Neural cell (in vitro differentiated cells): ENCODE data around the gene NUP107. TPM values are rescaled to one million over a fixed set of nuclear protein-coding genes. Genes with fewer than 3 reads are reported as not detected.
A peak's percentile ranks its signal among the peaks of the same experiment; 100 is the strongest.
"Not testable (repeated sequence)": the region's sequence is repeated elsewhere in the genome, so short reads cannot be mapped to it uniquely, and the experiment has no call there.

Experiments
- H2AFZ ChIP-seq: fragments of 200-600, 300-800 bp; sonication (generic), shearing (Covaris generic); 2 replicates; pipeline ENCODE4 v1.6.0; 2014; ENCODE audit warnings: low read depth, mild to moderate bottlenecking, antibody characterized with exemption, low read length, moderate library complexity
- H3F3A ChIP-seq: fragments of 200-600 bp; shearing (Covaris generic); 2 replicates; pipeline ENCODE4 v1.6.1; 2016; ENCODE audit warnings: mild to moderate bottlenecking, moderate library complexity, mixed read lengths, antibody characterized with exemption, low read length; ENCODE audit not compliant: insufficient read depth, poor library complexity, severe bottlenecking
- H3K27ac ChIP-seq: fragments of 200-600, 300-800 bp; sonication (generic), shearing (Covaris generic); 2 replicates; pipeline ENCODE4 v1.5.1; 2014; ENCODE audit warnings: mild to moderate bottlenecking, low read length, moderate library complexity
- H3K27me3 ChIP-seq: fragments of 300-800, 200-600 bp; sonication (generic), shearing (Covaris generic); 2 replicates; pipeline ENCODE4 v1.6.0; 2014; ENCODE audit warnings: mild to moderate bottlenecking, low read depth, low read length, moderate library complexity; ENCODE audit not compliant: insufficient read depth
- H3K36me3 ChIP-seq: fragments of 300-800, 200-600 bp; sonication (generic), shearing (Covaris generic); 2 replicates; pipeline ENCODE4 v1.5.1; 2014; ENCODE audit warnings: mild to moderate bottlenecking, antibody characterized with exemption, low read length, moderate library complexity; ENCODE audit not compliant: insufficient read depth
- H3K4me2 ChIP-seq: fragments of 300-800, 200-600 bp; sonication (generic), shearing (Covaris generic); 2 replicates; pipeline ENCODE4 v1.6.0; 2014; ENCODE audit warnings: mild to moderate bottlenecking, low read length
- H3K4me3 ChIP-seq: fragments of 300-800, 200-600 bp; sonication (generic), shearing (Covaris generic); 2 replicates; pipeline ENCODE4 v1.5.1; 2014; ENCODE audit warnings: mild to moderate bottlenecking, low read length, moderate library complexity
- H3K79me2 ChIP-seq: fragments of 200-600 bp; shearing (Covaris generic); replicated peaks from 2 replicates; pipeline ENCODE4 v1.6.0; 2014; ENCODE audit warnings: mild to moderate bottlenecking, low read length, moderate library complexity; ENCODE audit not compliant: insufficient read depth
- H3K9ac ChIP-seq: fragments of 300-800, 200-600 bp; sonication (generic), shearing (Covaris generic); 2 replicates; pipeline ENCODE4 v1.6.1; 2016; ENCODE audit warnings: mild to moderate bottlenecking, low read length, mixed read lengths
- H3K9me2 ChIP-seq: fragments of 200-600 bp; shearing (Covaris generic); 2 replicates; pipeline ENCODE4 v1.6.1; 2016; ENCODE audit warnings: mild to moderate bottlenecking, low read length, mixed read lengths; ENCODE audit not compliant: insufficient read depth
- H3K9me3 ChIP-seq: fragments of 200-600, 300-800 bp; sonication (generic), shearing (Covaris generic); 2 replicates; pipeline ENCODE4 v1.6.1; 2016; ENCODE audit warnings: mild to moderate bottlenecking, mixed run types, low read length, moderate library complexity, mixed read lengths
- H4K20me1 ChIP-seq: fragments of 200-600 bp; shearing (Covaris generic); 2 replicates; pipeline ENCODE4 v1.6.1; 2016; ENCODE audit warnings: mild to moderate bottlenecking, mixed run types; ENCODE audit not compliant: insufficient read depth
- CTCF ChIP-seq: fragments of 450-650 bp; IDR thresholded peaks from 2 replicates; pipeline ENCODE4 v1.5.1; 2014; ENCODE audit warnings: antibody characterized with exemption, mild to moderate bottlenecking, moderate library complexity; ENCODE audit not compliant: poor library complexity, severe bottlenecking
- EP300 ChIP-seq: fragments of 450-650 bp; conservative IDR thresholded peaks from 2 replicates; pipeline ENCODE4 v1.6.1; 2014; ENCODE audit warnings: antibody characterized with exemption, mild to moderate bottlenecking, moderate library complexity; ENCODE audit not compliant: poor library complexity, severe bottlenecking
- EZH2 ChIP-seq: fragments of 200-600, 300-800 bp; shearing (Covaris generic), sonication (generic); IDR thresholded peaks from 2 replicates; pipeline ENCODE4 v1.6.1; 2014; ENCODE audit warnings: antibody characterized with exemption, low read length, borderline replicate concordance, mild to moderate bottlenecking; ENCODE audit not compliant: insufficient read depth, poor library complexity, severe bottlenecking
- MXI1 ChIP-seq: fragments of 450-650 bp; conservative IDR thresholded peaks from 2 replicates; pipeline ENCODE4 v1.6.1; 2014; ENCODE audit warnings: antibody characterized with exemption, mild to moderate bottlenecking; ENCODE audit not compliant: poor library complexity, severe bottlenecking
- POLR2AphosphoS5 ChIP-seq: IDR thresholded peaks from 2 replicates; pipeline ENCODE4 v1.6.1; 2012
- RAD21 ChIP-seq: fragments of 450-650 bp; conservative IDR thresholded peaks from 2 replicates; pipeline ENCODE4 v1.6.1; 2014; ENCODE audit warnings: antibody characterized with exemption, mild to moderate bottlenecking, moderate library complexity
- SMC3 ChIP-seq: fragments of 450-650 bp; conservative IDR thresholded peaks from 2 replicates; pipeline ENCODE4 v1.6.1; 2014; ENCODE audit warnings: antibody characterized with exemption, mild to moderate bottlenecking, moderate library complexity; ENCODE audit not compliant: poor library complexity
- TAF1 ChIP-seq: IDR thresholded peaks from 2 replicates; pipeline ENCODE4 v1.6.1; 2012; ENCODE audit warnings: low read depth
- polyA plus RNA-seq: library from polyadenylated mRNA; depleted of rRNA; stranded (reverse); fragments of >200 nt; gene quantifications from 2 replicates; pipeline ENCODE4 v1.2.3, GENCODE V29; 2014
- TF ChIP-seq, protein P1 (sequence below): IDR thresholded peaks from 2 replicates; pipeline ENCODE4 v1.6.1; 2012; ENCODE audit warnings: borderline replicate concordance

Gene NUP107
- polyA plus RNA-seq, 1 donor from 2014 or later, result 64.1 TPM

DNA sequence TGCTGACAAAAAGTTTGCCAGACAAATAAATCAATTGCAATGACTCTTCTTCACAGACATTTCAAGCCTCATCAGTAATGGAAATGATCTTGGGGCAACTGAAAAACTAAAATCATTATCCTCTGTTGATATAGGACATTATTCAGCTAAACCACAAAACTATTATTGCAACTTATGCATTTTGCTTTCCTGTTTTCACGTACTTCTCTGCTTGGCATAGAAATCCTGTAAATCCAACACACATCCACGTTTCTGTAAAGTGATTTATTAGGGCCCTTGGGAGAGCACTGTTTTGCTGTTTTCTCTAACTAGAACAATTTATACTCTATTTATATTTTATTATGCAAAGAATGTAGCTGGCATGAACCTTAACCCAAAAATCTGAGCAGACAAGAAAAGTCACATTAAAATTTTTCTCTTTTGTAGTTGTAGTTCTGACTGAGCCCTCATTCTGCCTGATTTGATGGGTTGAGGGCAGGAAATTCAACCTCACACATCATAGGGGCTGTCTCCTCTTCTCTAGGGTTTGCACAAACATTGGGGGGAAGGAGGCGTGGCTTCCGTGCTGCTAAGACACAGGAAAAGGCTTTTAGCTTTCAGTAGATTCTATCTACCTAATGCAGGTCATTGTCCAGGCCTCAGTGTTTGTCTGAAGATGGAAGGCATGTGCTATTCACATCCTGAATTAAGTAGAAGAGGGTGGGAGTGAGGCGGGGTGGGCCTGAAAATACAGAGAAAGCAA is 11.5 kb upstream of the NUP107 start:
- Histone ChIP-seq H3F3A (no peaks in the 10 kb centered on the region), H3K27me3 (no peaks in the 10 kb centered on the region), H3K9me2 (no peaks in the 10 kb centered on the region), H2AFZ (no peak overlapping the region), H3K27ac (no peak overlapping the region), H3K36me3 (no peaks in the 10 kb centered on the region), H3K79me2 (no peaks in the 10 kb centered on the region), H3K9me3 (no peaks in the 10 kb centered on the region), H3K4me3 (no peak overlapping the region), H4K20me1 (no peaks in the 10 kb centered on the region), H3K4me2 (no peak overlapping the region), H3K9ac (no peak overlapping the region)
- TF ChIP-seq EP300, result no peak
- TF ChIP-seq SMC3, result no peak
- TF ChIP-seq CTCF, result no peak

GRCh38 chr12:68676854-68677253 is 9.9 kb upstream of the NUP107 start:
- not testable (repeated sequence) for H3K9ac ChIP-seq, H3K27ac ChIP-seq, H3K36me3 ChIP-seq, H3K27me3 ChIP-seq, H4K20me1 ChIP-seq, H3K4me3 ChIP-seq, H2AFZ ChIP-seq, H3K4me2 ChIP-seq, H3K9me3 ChIP-seq, H3F3A ChIP-seq, H3K79me2 ChIP-seq, H3K9me2 ChIP-seq

DNA sequence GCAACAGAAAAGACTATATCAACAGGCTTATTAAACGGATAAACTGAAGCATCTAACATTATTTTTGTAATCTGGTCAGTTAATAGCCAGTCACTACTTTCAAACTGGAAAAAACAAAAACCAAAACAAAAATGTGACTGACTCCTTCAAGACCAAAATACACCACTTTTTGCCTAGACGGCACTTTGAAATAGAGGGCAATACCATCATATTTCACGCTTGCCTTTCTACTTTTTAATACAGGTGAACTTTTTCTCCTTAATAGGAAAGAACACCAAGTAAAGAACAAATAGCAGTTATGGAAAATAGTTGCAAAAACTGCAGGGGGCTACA is 550 bp upstream of the NUP107 start:
- Histone ChIP-seq H3K79me2 (peaks cover 19% of the 10 kb centered on the region), H2AFZ (peak overlapping the region; percentile 68), H3K36me3 (no peaks in the 10 kb centered on the region), H3K4me2 (peak overlapping the region; percentile 44), H3K27me3 (no peaks in the 10 kb centered on the region), H3K4me3 (peak overlapping the region; percentile 88), H4K20me1 (no peaks in the 10 kb centered on the region), H3K9ac (peak overlapping the region; percentile 60), H3K9me2 (no peaks in the 10 kb centered on the region), H3K27ac (peak overlapping the region; percentile 20), H3K9me3 (no peaks in the 10 kb centered on the region), H3F3A (no peaks in the 10 kb centered on the region)
- TF ChIP-seq MXI1 (no peak), RAD21 (no peak), POLR2AphosphoS5 (no peak), SMC3 (no peak), EZH2 (no peak), TAF1 (no peak), CTCF (no peak), EP300 (no peak)
- TF ChIP-seq, protein P1, sequence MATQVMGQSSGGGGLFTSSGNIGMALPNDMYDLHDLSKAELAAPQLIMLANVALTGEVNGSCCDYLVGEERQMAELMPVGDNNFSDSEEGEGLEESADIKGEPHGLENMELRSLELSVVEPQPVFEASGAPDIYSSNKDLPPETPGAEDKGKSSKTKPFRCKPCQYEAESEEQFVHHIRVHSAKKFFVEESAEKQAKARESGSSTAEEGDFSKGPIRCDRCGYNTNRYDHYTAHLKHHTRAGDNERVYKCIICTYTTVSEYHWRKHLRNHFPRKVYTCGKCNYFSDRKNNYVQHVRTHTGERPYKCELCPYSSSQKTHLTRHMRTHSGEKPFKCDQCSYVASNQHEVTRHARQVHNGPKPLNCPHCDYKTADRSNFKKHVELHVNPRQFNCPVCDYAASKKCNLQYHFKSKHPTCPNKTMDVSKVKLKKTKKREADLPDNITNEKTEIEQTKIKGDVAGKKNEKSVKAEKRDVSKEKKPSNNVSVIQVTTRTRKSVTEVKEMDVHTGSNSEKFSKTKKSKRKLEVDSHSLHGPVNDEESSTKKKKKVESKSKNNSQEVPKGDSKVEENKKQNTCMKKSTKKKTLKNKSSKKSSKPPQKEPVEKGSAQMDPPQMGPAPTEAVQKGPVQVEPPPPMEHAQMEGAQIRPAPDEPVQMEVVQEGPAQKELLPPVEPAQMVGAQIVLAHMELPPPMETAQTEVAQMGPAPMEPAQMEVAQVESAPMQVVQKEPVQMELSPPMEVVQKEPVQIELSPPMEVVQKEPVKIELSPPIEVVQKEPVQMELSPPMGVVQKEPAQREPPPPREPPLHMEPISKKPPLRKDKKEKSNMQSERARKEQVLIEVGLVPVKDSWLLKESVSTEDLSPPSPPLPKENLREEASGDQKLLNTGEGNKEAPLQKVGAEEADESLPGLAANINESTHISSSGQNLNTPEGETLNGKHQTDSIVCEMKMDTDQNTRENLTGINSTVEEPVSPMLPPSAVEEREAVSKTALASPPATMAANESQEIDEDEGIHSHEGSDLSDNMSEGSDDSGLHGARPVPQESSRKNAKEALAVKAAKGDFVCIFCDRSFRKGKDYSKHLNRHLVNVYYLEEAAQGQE, result no peak
